ENCODE data around the gene INTS7. TPM values are rescaled to one million over a fixed set of nuclear protein-coding genes. Genes with fewer than 3 reads are reported as not detected.

Gene INTS7
- total RNA-seq, 2 donors from 2014 or later: 11.0 to 18.5 TPM

GRCh38 chr1:212010004-212010403, 25.4 kb downstream of the INTS7 start:
- intact Hi-C loops (cut with DNase I): no loop called here
- H3K9me3 ChIP-seq: no peaks in the 10 kb centered on the region
- no peak overlapping the region for H3K9ac ChIP-seq (ENCODE audit: low read depth in 2 of 2, low read length in 2 of 2)
- DNase-seq: no peak
- H3K4me1 ChIP-seq: no peaks in the 10 kb centered on the region
- no peaks in the 10 kb centered on the region for H3K27me3 ChIP-seq
- H3K4me3 ChIP-seq: no peak overlapping the region
- no peaks in the 10 kb centered on the region for H3K36me3 ChIP-seq
- no peak overlapping the region for H3K27ac ChIP-seq
- no peak for TF ChIP-seq CTCF (IDR thresholded peaks at IDR 0.05)

GRCh38 chr1:212009561-212009960, 25.8 kb downstream of the INTS7 start:
- no peak for DNase-seq
- Histone ChIP-seq H3K27ac (no peak overlapping the region), H3K9ac (ENCODE audit: low read depth in 2 of 2, low read length in 2 of 2) (no peak overlapping the region), H3K27me3 (no peaks in the 10 kb centered on the region), H3K9me3 (no peaks in the 10 kb centered on the region), H3K4me3 (no peak overlapping the region), H3K36me3 (no peaks in the 10 kb centered on the region), H3K4me1 (no peaks in the 10 kb centered on the region)
- no peak for TF ChIP-seq CTCF (IDR thresholded peaks at IDR 0.05)
- intact Hi-C loops (cut with DNase I): loop anchor here (5.0 kb wide), 1 partner anchor 312 kb away; no protein-coding TSS in a partner anchor

- intact Hi-C loops (cut with DNase I): loop anchor here (5.0 kb wide), 1 partner anchor 311 kb away; no protein-coding TSS in a partner anchor
- no peak for DNase-seq
- H3K36me3 ChIP-seq: no peaks in the 10 kb centered on the region
These were observed 27.5 kb downstream of the INTS7 start for GRCh38 chr1:212007886-212008285.

GRCh38 chr1:212007178-212007577, 28.2 kb downstream of the INTS7 start:
- H3K9ac ChIP-seq (ENCODE audit: low read depth in 2 of 2, low read length in 2 of 2): no peak overlapping the region
- no peaks in the 10 kb centered on the region for H3K4me1 ChIP-seq
- no peaks in the 10 kb centered on the region for H3K9me3 ChIP-seq
- H3K4me3 ChIP-seq: no peak overlapping the region
- DNase-seq: no peak
- intact Hi-C loops (cut with DNase I): loop anchor here (5.0 kb wide), 1 partner anchor 310 kb away; no protein-coding TSS in a partner anchor
- no peaks in the 10 kb centered on the region for H3K36me3 ChIP-seq
- H3K27me3 ChIP-seq: no peaks in the 10 kb centered on the region
- H3K27ac ChIP-seq: no peak overlapping the region
- no peak for TF ChIP-seq CTCF (IDR thresholded peaks at IDR 0.05)

More at GRCh38 chr1:212007886-212008285, 27.5 kb downstream of the INTS7 start:
- Histone ChIP-seq H3K9me3 (no peaks in the 10 kb centered on the region), H3K4me1 (no peaks in the 10 kb centered on the region), H3K4me3 (no peak overlapping the region), H3K27ac (no peak overlapping the region), H3K9ac (ENCODE audit: low read depth in 2 of 2, low read length in 2 of 2) (no peak overlapping the region), H3K27me3 (no peaks in the 10 kb centered on the region)
- no peak for TF ChIP-seq CTCF (IDR thresholded peaks at IDR 0.05)

GRCh38 chr1:212004895-212005608, 30.3 kb downstream of the INTS7 start:
- no peak overlapping the region for H3K9ac ChIP-seq (ENCODE audit: low read depth in 2 of 2, low read length in 2 of 2)
- no peak overlapping the region for H3K27ac ChIP-seq
- H3K4me1 ChIP-seq: no peaks in the 10 kb centered on the region
- no peak for TF ChIP-seq CTCF (IDR thresholded peaks at IDR 0.05)
- intact Hi-C loops (cut with DNase I): loop anchor here (5.0 kb wide), 1 partner anchor 308 kb away; no protein-coding TSS in a partner anchor
- H3K4me3 ChIP-seq: no peak overlapping the region
- no peaks in the 10 kb centered on the region for H3K9me3 ChIP-seq
- H3K27me3 ChIP-seq: no peaks in the 10 kb centered on the region
- no peak for DNase-seq
- no peaks in the 10 kb centered on the region for H3K36me3 ChIP-seq

All from colonic mucosa (tissue), 4 donors.